EL (cell line): ENCODE results near the gene FCHSD2.

ENCODE experiments used
- DNase-seq: peaks from one replicate; pipeline ENCODE4 v3.0.0-alpha.2; 2016

Gene FCHSD2

DNA sequence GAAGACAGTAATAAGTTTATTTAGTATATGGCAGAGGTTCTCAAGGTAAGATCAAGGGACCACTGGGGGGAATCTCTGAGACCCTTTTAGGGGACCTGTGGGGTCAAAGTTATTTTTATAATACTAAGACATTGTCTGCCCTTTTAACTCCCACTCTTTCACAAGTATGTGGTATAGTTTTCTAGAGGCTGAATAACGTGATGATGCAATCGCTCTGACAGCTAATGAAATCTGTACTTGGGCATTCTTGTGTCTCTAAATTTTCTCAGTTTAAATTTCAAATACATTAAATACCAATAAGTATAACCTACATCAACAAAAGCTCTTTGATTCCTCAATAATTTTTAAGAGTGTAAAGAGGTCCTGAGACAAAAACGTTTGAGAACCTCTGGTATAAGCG lies 180.0 kb downstream of the FCHSD2 start:
- DNase-seq: peak; percentile 45

- DNase-seq: no peak
Observed at GRCh38 chr11:72959998-72960731, 182.0 kb downstream of the FCHSD2 start.

DNA sequence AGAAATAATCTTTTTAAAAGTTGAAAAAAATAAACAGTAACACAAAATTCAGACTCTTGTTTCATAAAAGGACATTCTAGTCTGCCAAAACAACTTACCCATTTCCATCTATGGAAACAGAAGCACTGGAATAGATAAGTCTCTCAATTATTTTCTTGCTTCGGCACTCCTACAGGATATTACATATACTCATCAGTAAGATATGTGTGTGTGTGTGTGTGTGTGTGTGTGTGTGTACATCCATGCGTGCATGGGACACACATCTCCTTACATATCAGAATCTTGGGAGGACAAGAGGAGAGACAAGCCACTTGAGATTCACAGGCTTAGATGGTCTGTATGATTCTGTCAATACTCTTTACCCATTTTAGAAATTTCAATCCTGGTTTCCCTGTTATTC lies 183.3 kb downstream of the FCHSD2 start:
- DNase-seq: peak; percentile 10

- no peak for DNase-seq
Observed at GRCh38 chr11:72955466-72955865, 186.7 kb downstream of the FCHSD2 start.

GRCh38 chr11:72954860-72955259 lies 187.3 kb downstream of the FCHSD2 start:
- DNase-seq: no peak

DNA sequence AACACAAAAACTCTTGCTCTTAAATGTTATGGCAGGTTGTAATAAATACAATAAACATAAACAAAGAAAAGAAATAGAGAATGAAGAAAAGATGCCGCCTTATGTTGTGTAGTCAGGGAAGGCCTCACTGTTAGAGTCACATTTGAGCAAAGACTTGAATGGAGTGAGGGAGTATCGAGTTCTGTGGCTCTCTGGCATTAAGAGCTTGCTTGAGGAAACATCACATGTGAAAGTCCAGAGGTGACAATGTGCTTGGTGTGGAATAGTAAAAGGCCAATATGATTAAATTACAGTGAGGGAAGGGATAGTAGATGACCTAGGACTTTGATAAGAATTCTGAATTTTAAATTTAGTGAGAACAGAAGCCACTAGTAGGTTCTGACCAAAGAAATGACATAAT lies 188.5 kb downstream of the FCHSD2 start:
- no peak for DNase-seq

DNA sequence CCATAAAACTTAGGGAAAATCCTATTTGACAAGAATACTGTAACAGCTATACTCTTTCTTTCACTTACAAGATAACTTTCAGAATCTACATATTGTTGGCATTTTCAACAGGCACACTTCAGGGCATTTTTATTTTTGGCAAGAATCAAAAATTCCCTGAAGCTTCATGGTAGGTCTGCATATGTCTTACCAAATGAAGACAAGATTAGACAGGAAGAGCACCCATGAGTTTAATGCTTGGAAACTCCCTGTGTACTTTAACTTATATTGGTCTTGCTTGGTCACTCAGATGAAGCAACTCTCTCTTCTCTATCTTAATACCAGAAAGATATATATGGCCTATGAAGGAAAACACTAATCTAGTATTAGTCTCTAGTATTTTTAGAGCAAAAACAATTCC lies 190.2 kb downstream of the FCHSD2 start:
- no peak for DNase-seq

- DNase-seq: peak; percentile 11
Observed at GRCh38 chr11:72951193-72951592, 190.9 kb downstream of the FCHSD2 start.

DNA sequence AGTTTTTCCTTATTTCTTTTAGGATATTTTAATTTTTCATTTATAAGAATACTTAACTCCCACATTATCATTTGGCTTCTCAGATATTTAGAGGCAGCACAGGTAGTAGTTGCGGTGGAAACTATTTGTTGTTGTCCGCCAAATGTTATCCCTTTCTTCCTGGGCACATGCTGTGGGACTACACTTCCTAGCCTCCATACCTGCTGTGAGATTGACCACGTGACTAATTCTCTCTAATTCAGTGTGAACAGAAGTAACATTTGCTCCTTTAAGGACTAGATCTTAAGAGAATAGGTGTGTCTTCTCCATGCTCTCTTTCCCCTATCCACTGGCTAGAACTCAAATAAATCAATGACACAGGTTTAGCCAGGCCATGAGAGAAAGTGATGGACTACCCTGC lies 191.4 kb downstream of the FCHSD2 start:
- no peak for DNase-seq

DNA sequence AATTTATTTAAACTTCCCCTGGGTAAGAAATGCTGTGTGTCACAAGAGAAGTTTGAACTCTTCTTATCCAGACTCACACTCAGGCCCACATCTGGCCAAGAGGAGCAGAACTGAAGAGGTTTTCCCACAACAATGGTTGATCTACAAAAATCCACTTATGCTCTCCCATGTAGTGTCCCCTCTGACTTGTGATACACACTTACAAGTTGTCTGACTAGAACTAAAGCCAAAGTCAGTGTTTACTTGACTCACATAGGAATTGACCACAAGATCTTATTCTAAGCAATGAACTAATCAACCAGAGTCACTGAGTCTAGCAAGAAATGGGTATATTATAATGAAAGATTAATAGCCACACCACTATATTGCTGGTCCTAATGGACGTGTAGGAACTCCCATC lies 194.9 kb downstream of the FCHSD2 start:
- DNase-seq: no peak

DNA sequence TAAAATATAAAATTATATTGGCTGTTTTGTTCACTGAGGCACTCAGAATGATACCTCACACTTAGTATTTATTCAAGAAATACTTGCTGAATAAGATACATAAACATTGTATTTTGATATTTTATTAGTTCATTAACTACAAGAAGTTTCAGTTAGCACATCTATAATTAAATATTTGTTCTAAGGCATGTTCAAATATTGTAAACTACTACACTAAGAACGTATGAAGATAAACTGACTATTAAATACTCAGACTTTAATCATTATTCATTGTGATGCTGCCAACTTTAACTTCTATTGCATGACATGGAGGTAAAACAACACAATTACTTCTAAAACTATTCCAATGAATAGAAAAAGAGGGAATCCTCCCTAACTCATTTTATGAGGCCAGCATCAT lies 198.5 kb downstream of the FCHSD2 start:
- no peak for DNase-seq

DNA sequence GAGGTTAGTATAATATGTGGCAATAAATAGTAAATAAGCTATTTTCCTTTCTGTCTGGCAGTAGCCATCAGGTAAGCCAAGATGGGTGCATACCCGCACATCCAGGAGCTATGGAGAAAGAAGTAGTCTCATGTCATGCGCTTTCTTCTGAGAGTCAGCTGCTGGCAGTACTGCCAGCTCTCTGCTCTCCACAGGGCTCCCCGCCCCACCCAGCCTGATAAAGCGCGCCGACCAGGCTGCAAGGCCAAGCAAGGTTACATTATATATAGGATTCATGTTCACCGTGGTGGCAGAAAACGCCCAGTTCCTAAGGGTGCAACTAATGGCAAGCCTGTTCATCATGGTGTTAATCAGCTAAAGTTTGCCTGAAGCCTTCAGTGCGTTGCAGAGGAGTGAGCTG lies 201.7 kb downstream of the FCHSD2 start:
- DNase-seq: no peak

GRCh38 chr11:72939031-72939430 lies 203.1 kb downstream of the FCHSD2 start:
- no peak for DNase-seq

DNA sequence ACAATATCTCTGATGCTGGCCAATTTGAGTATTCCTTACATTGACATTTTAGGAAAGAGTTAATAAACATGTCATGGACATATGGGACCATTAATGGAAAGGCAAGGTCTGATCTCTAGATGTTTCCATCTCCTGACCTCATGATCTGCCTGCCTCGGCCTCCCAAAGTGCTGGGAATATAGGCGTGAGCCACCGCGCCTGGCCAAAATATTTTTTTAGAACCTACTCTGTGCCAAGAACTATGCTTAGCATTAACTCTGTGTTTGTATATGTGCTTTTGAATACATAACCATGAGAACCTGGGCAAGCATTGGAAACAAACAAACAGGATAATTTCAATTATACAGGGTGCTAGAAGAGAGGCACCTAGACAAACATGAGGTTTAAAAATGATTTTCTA lies 204.7 kb downstream of the FCHSD2 start:
- DNase-seq: no peak

DNA sequence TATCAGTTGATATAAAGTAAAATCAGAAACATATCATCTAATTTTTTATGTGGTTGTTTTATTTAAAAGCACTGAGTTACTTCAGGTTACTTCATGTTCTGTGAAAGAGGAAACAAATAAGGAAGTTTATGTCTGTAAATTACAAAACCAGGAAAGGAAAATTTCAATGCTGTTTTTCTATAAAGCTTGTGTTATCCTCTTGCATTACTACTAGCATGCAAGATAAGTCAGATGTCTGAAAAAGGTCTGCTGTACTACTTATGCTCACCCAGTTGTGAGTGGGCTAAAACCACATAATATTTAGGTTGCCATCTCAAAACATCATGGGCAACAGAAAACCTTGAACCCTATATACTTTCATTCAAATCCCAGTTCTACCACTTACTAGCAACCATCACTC lies 206.4 kb downstream of the FCHSD2 start:
- DNase-seq: no peak

DNA sequence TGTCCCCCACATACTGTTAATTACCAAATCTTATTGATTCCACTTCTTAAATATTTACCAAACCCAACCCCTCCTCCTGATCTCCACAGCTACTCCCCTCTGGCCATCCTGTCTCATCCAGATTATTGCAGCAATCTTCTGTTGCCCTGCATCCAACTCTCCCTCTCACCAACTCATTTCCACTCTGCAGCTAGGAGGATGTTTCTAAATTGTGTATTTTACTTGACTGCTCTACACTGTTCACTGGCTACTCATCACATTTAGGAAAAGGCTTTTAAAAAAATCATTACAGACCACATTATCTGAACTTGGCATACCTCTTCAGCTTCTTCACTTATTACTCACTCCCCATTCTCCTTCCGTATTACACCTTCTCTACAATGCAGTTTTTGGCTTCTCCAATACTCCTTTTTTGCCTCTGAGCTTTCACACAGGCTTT lies 210.0 kb downstream of the FCHSD2 start:
- peak; percentile 46 for DNase-seq

GRCh38 chr11:72930008-72930407 lies 212.1 kb downstream of the FCHSD2 start:
- no peak for DNase-seq

DNA sequence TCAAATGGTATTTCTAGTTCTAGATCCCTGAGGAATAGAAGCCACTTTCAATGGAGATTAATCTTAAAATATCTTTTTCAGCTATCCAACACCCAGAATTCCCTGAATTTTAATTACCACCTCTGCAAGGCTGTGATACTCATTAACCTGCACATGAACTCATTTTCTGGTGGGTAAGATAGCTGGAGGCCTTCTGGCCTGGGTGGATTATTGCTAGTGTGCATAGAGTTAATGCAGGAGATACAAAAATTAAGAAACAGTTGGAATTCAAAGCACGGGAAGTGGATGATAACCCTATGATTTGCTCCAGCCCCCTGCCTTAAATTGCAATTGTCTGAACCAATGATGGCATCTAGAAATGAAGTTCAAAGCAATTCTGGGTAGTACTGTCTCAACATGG lies 212.9 kb downstream of the FCHSD2 start:
- DNase-seq: no peak

- DNase-seq: no peak
Observed at GRCh38 chr11:72927380-72927779, 214.7 kb downstream of the FCHSD2 start.

- DNase-seq: no peak
Observed at GRCh38 chr11:72926076-72926475, 216.0 kb downstream of the FCHSD2 start.

- DNase-seq: no peak
Observed at GRCh38 chr11:72925656-72926055, 216.5 kb downstream of the FCHSD2 start.

DNA sequence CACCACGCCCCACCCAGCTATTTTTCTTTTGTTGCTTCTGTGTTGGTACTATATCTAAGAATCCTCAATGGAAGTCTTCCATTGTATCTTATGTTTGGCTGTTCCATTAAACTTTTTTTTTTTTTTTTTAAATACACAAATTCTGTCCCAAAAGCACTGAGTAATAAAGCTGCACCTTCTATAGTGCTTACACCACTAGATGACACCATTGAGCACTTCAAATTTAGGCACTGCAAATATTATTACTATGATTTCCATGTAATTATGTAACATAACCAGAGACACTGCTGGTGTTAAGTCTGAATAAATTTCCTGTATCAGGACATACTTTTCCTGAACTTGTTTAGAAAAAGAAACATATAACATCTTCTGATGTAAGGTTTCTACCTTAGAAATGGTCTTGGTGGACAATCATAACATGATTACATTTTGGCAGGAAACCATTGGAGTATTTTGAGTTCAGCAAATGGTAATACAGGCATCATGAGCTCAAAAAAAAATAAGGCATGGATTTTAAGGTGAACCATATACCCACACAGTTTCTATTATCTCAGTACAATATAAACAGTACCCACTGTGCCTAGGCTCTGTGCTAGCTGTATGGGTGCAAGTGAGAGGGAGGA lies 217.4 kb downstream of the FCHSD2 start:
- DNase-seq: peak; percentile 25

DNA sequence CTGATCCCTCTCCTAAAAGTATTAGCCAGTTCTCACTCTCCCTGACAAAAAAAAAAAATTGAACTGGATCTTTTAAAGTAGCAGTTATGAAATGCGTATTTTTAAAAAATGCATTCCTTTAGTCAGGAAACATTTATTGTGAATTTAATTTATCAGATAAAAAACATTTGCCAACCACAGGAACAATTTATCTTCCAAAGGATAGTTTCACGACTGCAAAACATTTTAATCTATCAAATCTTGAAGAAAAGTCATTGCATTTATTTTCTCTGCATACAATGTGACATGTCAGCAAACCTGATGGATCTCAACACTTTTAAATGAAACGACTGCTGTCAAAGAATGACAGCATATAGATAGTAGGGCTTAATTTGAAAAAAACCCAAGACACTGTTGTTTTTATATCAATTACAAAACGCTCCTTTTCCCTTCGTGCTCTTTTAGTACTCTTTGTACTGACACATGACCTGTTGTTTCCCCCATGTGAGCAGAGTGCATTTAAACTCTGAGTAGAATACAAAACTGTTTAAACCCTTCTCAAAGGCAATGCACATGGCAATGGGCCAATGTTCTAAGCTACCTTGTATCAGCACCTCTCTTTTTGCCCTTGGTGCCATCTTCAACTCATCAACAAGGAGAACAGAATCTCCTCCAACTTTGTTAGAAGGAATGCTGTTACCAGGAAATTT lies 220.9 kb downstream of the FCHSD2 start:
- no peak for DNase-seq

- DNase-seq: no peak
Observed at GRCh38 chr11:72920001-72920400, 222.1 kb downstream of the FCHSD2 start.
